ENCODE measurements around the gene INHBB. TPM values are rescaled to one million over a fixed set of nuclear protein-coding genes. Genes with fewer than 3 reads are reported as not detected.

The INHBB gene
- 1.0 TPM for total RNA-seq

- Histone ChIP-seq H3K4me1 (ENCODE audit: control insufficient read depth in 3 of 3, insufficient read depth in 3 of 3, low read length in 3 of 3) (peaks cover 20 to 22% (median 21%) of the 10 kb centered on the region in 3 donors), H3K27ac (ENCODE audit: low read depth, low read length) (peak within 1 kb of the TSS; percentile 25), H3K9ac (ENCODE audit: low read depth in 1 of 3, low read length in 3 of 3) (peak within 1 kb of the TSS in 2 of 3 donors; percentile 33 to 64)
Measured at GRCh38 chr2:120346026-120346666, at the start of gene INHBB. TSS of gene INHBB (plus strand) at chr2:120346136. CDS start at chr2:120346189, 53 bp downstream.

GRCh38 chr2:120298173-120298835, 47.6 kb upstream of the INHBB start:
- Histone ChIP-seq H3K4me3 (ENCODE audit: low read length in 3 of 3) (no peak overlapping the region), H3K4me1 (ENCODE audit: control insufficient read depth in 3 of 3, insufficient read depth in 3 of 3, low read length in 3 of 3) (no peaks in the 10 kb centered on the region), H3K9ac (ENCODE audit: low read depth in 1 of 3, low read length in 3 of 3) (no peak overlapping the region), H3K36me3 (ENCODE audit: control insufficient read depth in 3 of 3, insufficient read depth in 3 of 3, low read length in 3 of 3) (peaks cover 8 to 33% (median 10%) of the 10 kb centered on the region in 3 donors), H3K27ac (ENCODE audit: low read depth, low read length) (no peak overlapping the region), H3K27me3 (ENCODE audit: control insufficient read depth in 3 of 3, insufficient read depth in 3 of 3, low read length in 3 of 3) (no peaks in the 10 kb centered on the region), H3K9me3 (ENCODE audit: control insufficient read depth in 3 of 3, low read length in 3 of 3) (no peaks in the 10 kb centered on the region)

More at GRCh38 chr2:120346026-120346666, at the start of gene INHBB:
- no peaks in the 10 kb centered on the region for H3K9me3 ChIP-seq (ENCODE audit: control insufficient read depth in 3 of 3, low read length in 3 of 3)
- peaks cover 0 to 4% (median 0%) of the 10 kb centered on the region in 3 donors for H3K36me3 ChIP-seq (ENCODE audit: control insufficient read depth in 3 of 3, insufficient read depth in 3 of 3, low read length in 3 of 3)
- H3K27me3 ChIP-seq (ENCODE audit: control insufficient read depth in 3 of 3, insufficient read depth in 3 of 3, low read length in 3 of 3): peaks cover 42 to 52% (median 45%) of the 10 kb centered on the region in 3 donors
- H3K4me3 ChIP-seq (ENCODE audit: low read length in 3 of 3): peak within 1 kb of the TSS; percentile 60 to 71 (median 63)

- Histone ChIP-seq H3K9ac (ENCODE audit: low read depth in 1 of 3, low read length in 3 of 3) (no peak overlapping the region), H3K4me3 (ENCODE audit: low read length in 3 of 3) (no peak overlapping the region), H3K27ac (ENCODE audit: low read depth, low read length) (no peak overlapping the region), H3K9me3 (ENCODE audit: control insufficient read depth in 3 of 3, low read length in 3 of 3) (no peaks in the 10 kb centered on the region), H3K4me1 (ENCODE audit: control insufficient read depth in 3 of 3, insufficient read depth in 3 of 3, low read length in 3 of 3) (no peaks in the 10 kb centered on the region), H3K27me3 (ENCODE audit: control insufficient read depth in 3 of 3, insufficient read depth in 3 of 3, low read length in 3 of 3) (peaks cover 0 to 3% (median 0%) of the 10 kb centered on the region in 3 donors), H3K36me3 (ENCODE audit: control insufficient read depth in 3 of 3, insufficient read depth in 3 of 3, low read length in 3 of 3) (peaks cover 4 to 26% (median 8%) of the 10 kb centered on the region in 3 donors)
Measured at GRCh38 chr2:120299004-120299403, 46.9 kb upstream of the INHBB start.

- H3K27ac ChIP-seq (ENCODE audit: low read depth, low read length): no peak overlapping the region
- H3K9ac ChIP-seq (ENCODE audit: low read depth in 1 of 3, low read length in 3 of 3): no peak overlapping the region
- H3K27me3 ChIP-seq (ENCODE audit: control insufficient read depth in 3 of 3, insufficient read depth in 3 of 3, low read length in 3 of 3): peaks cover 0 to 3% (median 0%) of the 10 kb centered on the region in 3 donors
- no peak overlapping the region for H3K4me3 ChIP-seq (ENCODE audit: low read length in 3 of 3)
- no peaks in the 10 kb centered on the region for H3K9me3 ChIP-seq (ENCODE audit: control insufficient read depth in 3 of 3, low read length in 3 of 3)
- H3K4me1 ChIP-seq (ENCODE audit: control insufficient read depth in 3 of 3, insufficient read depth in 3 of 3, low read length in 3 of 3): no peaks in the 10 kb centered on the region
- peaks cover 4 to 23% (median 8%) of the 10 kb centered on the region in 3 donors for H3K36me3 ChIP-seq (ENCODE audit: control insufficient read depth in 3 of 3, insufficient read depth in 3 of 3, low read length in 3 of 3)
Measured at GRCh38 chr2:120299561-120299960, 46.4 kb upstream of the INHBB start.

GRCh38 chr2:120300385-120300784, 45.6 kb upstream of the INHBB start:
- Histone ChIP-seq H3K9ac (ENCODE audit: low read depth in 1 of 3, low read length in 3 of 3) (no peak overlapping the region), H3K4me3 (ENCODE audit: low read length in 3 of 3) (no peak overlapping the region), H3K36me3 (ENCODE audit: control insufficient read depth in 3 of 3, insufficient read depth in 3 of 3, low read length in 3 of 3) (peaks cover 4 to 17% (median 8%) of the 10 kb centered on the region in 3 donors), H3K9me3 (ENCODE audit: control insufficient read depth in 3 of 3, low read length in 3 of 3) (no peaks in the 10 kb centered on the region), H3K27me3 (ENCODE audit: control insufficient read depth in 3 of 3, insufficient read depth in 3 of 3, low read length in 3 of 3) (peaks cover 0 to 3% (median 0%) of the 10 kb centered on the region in 3 donors), H3K27ac (ENCODE audit: low read depth, low read length) (no peak overlapping the region), H3K4me1 (ENCODE audit: control insufficient read depth in 3 of 3, insufficient read depth in 3 of 3, low read length in 3 of 3) (no peaks in the 10 kb centered on the region)

GRCh38 chr2:120301284-120301683, 44.7 kb upstream of the INHBB start:
- Histone ChIP-seq H3K4me3 (ENCODE audit: low read length in 3 of 3) (no peak overlapping the region), H3K4me1 (ENCODE audit: control insufficient read depth in 3 of 3, insufficient read depth in 3 of 3, low read length in 3 of 3) (no peaks in the 10 kb centered on the region), H3K9me3 (ENCODE audit: control insufficient read depth in 3 of 3, low read length in 3 of 3) (no peaks in the 10 kb centered on the region), H3K27ac (ENCODE audit: low read depth, low read length) (no peak overlapping the region), H3K9ac (ENCODE audit: low read depth in 1 of 3, low read length in 3 of 3) (no peak overlapping the region), H3K27me3 (ENCODE audit: control insufficient read depth in 3 of 3, insufficient read depth in 3 of 3, low read length in 3 of 3) (peaks cover 0 to 7% (median 0%) of the 10 kb centered on the region in 3 donors), H3K36me3 (ENCODE audit: control insufficient read depth in 3 of 3, insufficient read depth in 3 of 3, low read length in 3 of 3) (peaks cover 4 to 14% (median 8%) of the 10 kb centered on the region in 3 donors)

- H3K27ac ChIP-seq (ENCODE audit: low read depth, low read length): no peak overlapping the region
- H3K27me3 ChIP-seq (ENCODE audit: control insufficient read depth in 3 of 3, insufficient read depth in 3 of 3, low read length in 3 of 3): peaks cover 0 to 7% (median 0%) of the 10 kb centered on the region in 3 donors
- no peaks in the 10 kb centered on the region for H3K4me1 ChIP-seq (ENCODE audit: control insufficient read depth in 3 of 3, insufficient read depth in 3 of 3, low read length in 3 of 3)
Measured at GRCh38 chr2:120302301-120302700, 43.6 kb upstream of the INHBB start.

GRCh38 chr2:120303177-120303576, 42.8 kb upstream of the INHBB start:
- no peak overlapping the region for H3K9ac ChIP-seq (ENCODE audit: low read depth in 1 of 3, low read length in 3 of 3)
- H3K27ac ChIP-seq (ENCODE audit: low read depth, low read length): no peak overlapping the region
- no peaks in the 10 kb centered on the region for H3K9me3 ChIP-seq (ENCODE audit: control insufficient read depth in 3 of 3, low read length in 3 of 3)
- peaks cover 0 to 7% (median 0%) of the 10 kb centered on the region in 3 donors for H3K27me3 ChIP-seq (ENCODE audit: control insufficient read depth in 3 of 3, insufficient read depth in 3 of 3, low read length in 3 of 3)
- no peak overlapping the region for H3K4me3 ChIP-seq (ENCODE audit: low read length in 3 of 3)
- no peaks in the 10 kb centered on the region for H3K4me1 ChIP-seq (ENCODE audit: control insufficient read depth in 3 of 3, insufficient read depth in 3 of 3, low read length in 3 of 3)
- peaks cover 0 to 8% (median 4%) of the 10 kb centered on the region in 3 donors for H3K36me3 ChIP-seq (ENCODE audit: control insufficient read depth in 3 of 3, insufficient read depth in 3 of 3, low read length in 3 of 3)

More at GRCh38 chr2:120302301-120302700, 43.6 kb upstream of the INHBB start:
- Histone ChIP-seq H3K9me3 (ENCODE audit: control insufficient read depth in 3 of 3, low read length in 3 of 3) (no peaks in the 10 kb centered on the region), H3K36me3 (ENCODE audit: control insufficient read depth in 3 of 3, insufficient read depth in 3 of 3, low read length in 3 of 3) (peaks cover 3 to 10% (median 8%) of the 10 kb centered on the region in 3 donors), H3K9ac (ENCODE audit: low read depth in 1 of 3, low read length in 3 of 3) (no peak overlapping the region), H3K4me3 (ENCODE audit: low read length in 3 of 3) (no peak overlapping the region)

GRCh38 chr2:120305296-120305695, 40.6 kb upstream of the INHBB start:
- Histone ChIP-seq H3K9ac (ENCODE audit: low read depth in 1 of 3, low read length in 3 of 3) (no peak overlapping the region), H3K9me3 (ENCODE audit: control insufficient read depth in 3 of 3, low read length in 3 of 3) (no peaks in the 10 kb centered on the region), H3K27ac (ENCODE audit: low read depth, low read length) (no peak overlapping the region), H3K36me3 (ENCODE audit: control insufficient read depth in 3 of 3, insufficient read depth in 3 of 3, low read length in 3 of 3) (peaks cover 0 to 4% (median 0%) of the 10 kb centered on the region in 3 donors), H3K4me3 (ENCODE audit: low read length in 3 of 3) (no peak overlapping the region), H3K27me3 (ENCODE audit: control insufficient read depth in 3 of 3, insufficient read depth in 3 of 3, low read length in 3 of 3) (peaks cover 0 to 7% (median 0%) of the 10 kb centered on the region in 3 donors), H3K4me1 (ENCODE audit: control insufficient read depth in 3 of 3, insufficient read depth in 3 of 3, low read length in 3 of 3) (no peaks in the 10 kb centered on the region)

GRCh38 chr2:120305937-120306490, 39.9 kb upstream of the INHBB start:
- H3K9me3 ChIP-seq (ENCODE audit: control insufficient read depth in 3 of 3, low read length in 3 of 3): no peaks in the 10 kb centered on the region
- H3K27me3 ChIP-seq (ENCODE audit: control insufficient read depth in 3 of 3, insufficient read depth in 3 of 3, low read length in 3 of 3): peaks cover 0 to 7% (median 0%) of the 10 kb centered on the region in 3 donors
- H3K4me3 ChIP-seq (ENCODE audit: low read length in 3 of 3): no peak overlapping the region
- no peaks in the 10 kb centered on the region for H3K4me1 ChIP-seq (ENCODE audit: control insufficient read depth in 3 of 3, insufficient read depth in 3 of 3, low read length in 3 of 3)
- no peak overlapping the region for H3K9ac ChIP-seq (ENCODE audit: low read depth in 1 of 3, low read length in 3 of 3)
- H3K36me3 ChIP-seq (ENCODE audit: control insufficient read depth in 3 of 3, insufficient read depth in 3 of 3, low read length in 3 of 3): no peaks in the 10 kb centered on the region
- H3K27ac ChIP-seq (ENCODE audit: low read depth, low read length): no peak overlapping the region

Measured in skeletal muscle tissue (tissue), 4 donors.